ENCODE measurements around the gene NEURL1.

GRCh38 chr10:103470761-103471653, 22.5 kb upstream of the NEURL1 start:
- TF ChIP-seq POLR2A (IDR thresholded peaks at IDR 0.05) (no peak), CTCF (IDR thresholded peaks at IDR 0.05) (no peak)

All from esophagus squamous epithelium (tissue), 4 donors.